ENCODE measurements around the gene TTN. TPM values are rescaled to one million over a fixed set of nuclear protein-coding genes. Genes with fewer than 3 reads are reported as not detected.

Gene TTN
- total RNA-seq, 1 experiment from 2014 or later, result 0.05 TPM

DNA sequence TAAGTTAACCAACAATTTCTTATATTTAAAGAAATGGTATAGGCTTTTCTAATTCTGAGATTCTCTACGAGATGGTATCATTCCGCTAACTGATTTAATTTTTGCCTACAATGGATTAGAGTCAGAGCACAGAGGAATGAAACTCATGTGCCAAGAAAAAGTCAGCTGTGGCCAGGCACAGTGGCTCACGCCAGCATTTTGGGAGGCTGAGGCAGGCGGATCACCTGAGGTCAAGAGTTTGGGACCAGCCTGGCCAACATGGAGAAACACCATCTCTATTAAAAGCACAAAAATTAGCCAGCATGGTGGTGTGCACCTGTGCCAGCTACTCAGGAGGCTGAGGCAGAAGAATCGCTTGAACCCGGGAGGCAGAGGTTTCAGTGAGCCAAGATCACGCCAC is 17.0 kb upstream of the TTN start:
- no TSS peak for BruUV-seq (replicated peaks)
- Histone ChIP-seq H3K9me2 (ENCODE audit: insufficient read depth) (no peaks in the 10 kb centered on the region), H3K9me3 (ENCODE audit: control insufficient read depth in 1 of 2, insufficient read depth in 1 of 2, low read depth in 1 of 2, low read length in 2 of 2) (no peaks in the 10 kb centered on the region), H3K4me2 (ENCODE audit: low read length) (no peak overlapping the region), H3K4me3 (replicated peaks in 1 of 2; ENCODE audit: low read depth in 1 of 2, low read length in 2 of 2) (no peak overlapping the region), H2AFZ (ENCODE audit: low read depth, low read length, poor library complexity, severe bottlenecking) (no peak overlapping the region), H3K4me1 (ENCODE audit: control insufficient read depth in 1 of 2, insufficient read depth in 2 of 2, low read length in 2 of 2) (no peaks in the 10 kb centered on the region), H3K79me2 (ENCODE audit: insufficient read depth, low read length) (no peaks in the 10 kb centered on the region), H3K27ac (ENCODE audit: low read depth, low read length) (no peak overlapping the region), H4K20me1 (ENCODE audit: insufficient read depth) (no peaks in the 10 kb centered on the region), H3K36me3 (ENCODE audit: control insufficient read depth in 1 of 2, insufficient read depth in 2 of 2, low read length in 2 of 2) (no peaks in the 10 kb centered on the region), H3K9ac (ENCODE audit: low read length) (no peak overlapping the region), H3K27me3 (ENCODE audit: insufficient read depth, low read length) (no peaks in the 10 kb centered on the region)
- ATAC-seq, result no peak
- ChIA-PET CTCF (no interaction called here), RAD21 (ENCODE audit: low non-redundant PET in 1 of 2, low total read pairs in 2 of 2, uncharacterized antibody in 2 of 2, unreplicated experiment in 2 of 2) (interaction anchor here in 1 of 2 experiments (0.7 kb wide), 1 partner anchor 53 kb away, joined by 3 read pairs; no protein-coding TSS in a partner anchor), POLR2A (no interaction called here)
- intact Hi-C loops (cut with micrococcal nuclease), result no loop called here
- no peak for TF ChIP-seq SP1 (IDR thresholded peaks at IDR 0.05; ENCODE audit: low read depth)
- no peak for TF ChIP-seq MAX (IDR thresholded peaks at IDR 0.05)
- TF ChIP-seq, protein P1, sequence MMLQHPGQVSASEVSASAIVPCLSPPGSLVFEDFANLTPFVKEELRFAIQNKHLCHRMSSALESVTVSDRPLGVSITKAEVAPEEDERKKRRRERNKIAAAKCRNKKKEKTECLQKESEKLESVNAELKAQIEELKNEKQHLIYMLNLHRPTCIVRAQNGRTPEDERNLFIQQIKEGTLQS (IDR thresholded peaks at IDR 0.05), result no peak
- TF ChIP-seq SIN3A (IDR thresholded peaks at IDR 0.05; ENCODE audit: low read depth), result no peak
- TF ChIP-seq, protein P2, sequence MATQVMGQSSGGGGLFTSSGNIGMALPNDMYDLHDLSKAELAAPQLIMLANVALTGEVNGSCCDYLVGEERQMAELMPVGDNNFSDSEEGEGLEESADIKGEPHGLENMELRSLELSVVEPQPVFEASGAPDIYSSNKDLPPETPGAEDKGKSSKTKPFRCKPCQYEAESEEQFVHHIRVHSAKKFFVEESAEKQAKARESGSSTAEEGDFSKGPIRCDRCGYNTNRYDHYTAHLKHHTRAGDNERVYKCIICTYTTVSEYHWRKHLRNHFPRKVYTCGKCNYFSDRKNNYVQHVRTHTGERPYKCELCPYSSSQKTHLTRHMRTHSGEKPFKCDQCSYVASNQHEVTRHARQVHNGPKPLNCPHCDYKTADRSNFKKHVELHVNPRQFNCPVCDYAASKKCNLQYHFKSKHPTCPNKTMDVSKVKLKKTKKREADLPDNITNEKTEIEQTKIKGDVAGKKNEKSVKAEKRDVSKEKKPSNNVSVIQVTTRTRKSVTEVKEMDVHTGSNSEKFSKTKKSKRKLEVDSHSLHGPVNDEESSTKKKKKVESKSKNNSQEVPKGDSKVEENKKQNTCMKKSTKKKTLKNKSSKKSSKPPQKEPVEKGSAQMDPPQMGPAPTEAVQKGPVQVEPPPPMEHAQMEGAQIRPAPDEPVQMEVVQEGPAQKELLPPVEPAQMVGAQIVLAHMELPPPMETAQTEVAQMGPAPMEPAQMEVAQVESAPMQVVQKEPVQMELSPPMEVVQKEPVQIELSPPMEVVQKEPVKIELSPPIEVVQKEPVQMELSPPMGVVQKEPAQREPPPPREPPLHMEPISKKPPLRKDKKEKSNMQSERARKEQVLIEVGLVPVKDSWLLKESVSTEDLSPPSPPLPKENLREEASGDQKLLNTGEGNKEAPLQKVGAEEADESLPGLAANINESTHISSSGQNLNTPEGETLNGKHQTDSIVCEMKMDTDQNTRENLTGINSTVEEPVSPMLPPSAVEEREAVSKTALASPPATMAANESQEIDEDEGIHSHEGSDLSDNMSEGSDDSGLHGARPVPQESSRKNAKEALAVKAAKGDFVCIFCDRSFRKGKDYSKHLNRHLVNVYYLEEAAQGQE (IDR thresholded peaks at IDR 0.05; ENCODE audit: low read depth), result no peak
- TF ChIP-seq ZNF274 (IDR thresholded peaks at IDR 0.05; ENCODE audit: low read depth, low read length), result no peak
- DNase-seq (ENCODE audit: low read depth, low spot score), result no peak

- ATAC-seq, result no peak
- no peak overlapping the region for H2AFZ ChIP-seq (ENCODE audit: low read depth, low read length, poor library complexity, severe bottlenecking)
- no peaks in the 10 kb centered on the region for H3K9me3 ChIP-seq (ENCODE audit: control insufficient read depth in 1 of 2, insufficient read depth in 1 of 2, low read depth in 1 of 2, low read length in 2 of 2)
- ChIA-PET POLR2A (no interaction called here), CTCF (no interaction called here), RAD21 (ENCODE audit: low non-redundant PET in 1 of 2, low total read pairs in 2 of 2, uncharacterized antibody in 2 of 2, unreplicated experiment in 2 of 2) (no interaction called here)
- no peaks in the 10 kb centered on the region for H4K20me1 ChIP-seq (ENCODE audit: insufficient read depth)
- intact Hi-C loops (cut with micrococcal nuclease), result no loop called here
- H3K4me3 ChIP-seq (replicated peaks in 1 of 2; ENCODE audit: low read depth in 1 of 2, low read length in 2 of 2), result no peak overlapping the region
- no peaks in the 10 kb centered on the region for H3K4me1 ChIP-seq (ENCODE audit: control insufficient read depth in 1 of 2, insufficient read depth in 2 of 2, low read length in 2 of 2)
- H3K9ac ChIP-seq (ENCODE audit: low read length), result no peak overlapping the region
- no peak overlapping the region for H3K4me2 ChIP-seq (ENCODE audit: low read length)
- no peak for DNase-seq (ENCODE audit: low read depth, low spot score)
- H3K9me2 ChIP-seq (ENCODE audit: insufficient read depth), result no peaks in the 10 kb centered on the region
- no TSS peak for BruUV-seq (replicated peaks)
- H3K27me3 ChIP-seq (ENCODE audit: insufficient read depth, low read length), result no peaks in the 10 kb centered on the region
- H3K36me3 ChIP-seq (ENCODE audit: control insufficient read depth in 1 of 2, insufficient read depth in 2 of 2, low read length in 2 of 2), result no peaks in the 10 kb centered on the region
- no peak overlapping the region for H3K27ac ChIP-seq (ENCODE audit: low read depth, low read length)
- no peaks in the 10 kb centered on the region for H3K79me2 ChIP-seq (ENCODE audit: insufficient read depth, low read length)
- TF ChIP-seq MAX (IDR thresholded peaks at IDR 0.05), result no peak
- TF ChIP-seq YY1 (IDR thresholded peaks at IDR 0.05; ENCODE audit: extremely low read depth, insufficient replicate concordance, low read depth, low read length), result no peak
- TF ChIP-seq SIN3A (IDR thresholded peaks at IDR 0.05; ENCODE audit: low read depth), result no peak
- no peak for TF ChIP-seq POLR2AphosphoS5 (IDR thresholded peaks at IDR 0.05; ENCODE audit: low read depth, low read length)
- TF ChIP-seq ZBTB33 (IDR thresholded peaks at IDR 0.05; ENCODE audit: extremely low read depth, insufficient replicate concordance, low read length), result no peak
- no peak for TF ChIP-seq CEBPB (IDR thresholded peaks at IDR 0.05; ENCODE audit: low read depth)
- no peak for TF ChIP-seq EZH2phosphoT487 (IDR thresholded peaks at IDR 0.05; ENCODE audit: borderline replicate concordance)
- TF ChIP-seq SP1 (IDR thresholded peaks at IDR 0.05; ENCODE audit: low read depth), result no peak
- no peak for TF ChIP-seq TCF7L2 (IDR thresholded peaks at IDR 0.05; ENCODE audit: borderline replicate concordance, extremely low read depth, insufficient read depth, insufficient read length)
- TF ChIP-seq RAD21 (IDR thresholded peaks at IDR 0.05; ENCODE audit: low read depth), result no peak
Observed at GRCh38 chr2:178819992-178820391, 12.8 kb upstream of the TTN start.

Data from HCT116 (cell line).